SU-DHL-6 (cell line): ENCODE data around the gene KRT24.

Experiments
- EZH2phosphoT487 ChIP-seq: fragments of 200-600 bp; sonication (generic), shearing (Covaris generic); conservative IDR thresholded peaks from 2 replicates; pipeline ENCODE4 v1.6.1; 2018; ENCODE audit warnings: mild to moderate bottlenecking, antibody characterized with exemption, low read length, moderate library complexity, mixed read lengths
- TF ChIP-seq, protein P1 (sequence below): fragments of 200-600 bp; sonication (generic); IDR thresholded peaks from one replicate; pipeline ENCODE4 v1.5.1; 2017; ENCODE audit warnings: antibody characterized with exemption, mild to moderate bottlenecking, low read length, moderate library complexity; ENCODE audit not compliant: insufficient read depth, poor library complexity, severe bottlenecking

GRCh38 chr17:40675905-40676304, 27.6 kb downstream of the KRT24 start:
- TF ChIP-seq, protein P1, sequence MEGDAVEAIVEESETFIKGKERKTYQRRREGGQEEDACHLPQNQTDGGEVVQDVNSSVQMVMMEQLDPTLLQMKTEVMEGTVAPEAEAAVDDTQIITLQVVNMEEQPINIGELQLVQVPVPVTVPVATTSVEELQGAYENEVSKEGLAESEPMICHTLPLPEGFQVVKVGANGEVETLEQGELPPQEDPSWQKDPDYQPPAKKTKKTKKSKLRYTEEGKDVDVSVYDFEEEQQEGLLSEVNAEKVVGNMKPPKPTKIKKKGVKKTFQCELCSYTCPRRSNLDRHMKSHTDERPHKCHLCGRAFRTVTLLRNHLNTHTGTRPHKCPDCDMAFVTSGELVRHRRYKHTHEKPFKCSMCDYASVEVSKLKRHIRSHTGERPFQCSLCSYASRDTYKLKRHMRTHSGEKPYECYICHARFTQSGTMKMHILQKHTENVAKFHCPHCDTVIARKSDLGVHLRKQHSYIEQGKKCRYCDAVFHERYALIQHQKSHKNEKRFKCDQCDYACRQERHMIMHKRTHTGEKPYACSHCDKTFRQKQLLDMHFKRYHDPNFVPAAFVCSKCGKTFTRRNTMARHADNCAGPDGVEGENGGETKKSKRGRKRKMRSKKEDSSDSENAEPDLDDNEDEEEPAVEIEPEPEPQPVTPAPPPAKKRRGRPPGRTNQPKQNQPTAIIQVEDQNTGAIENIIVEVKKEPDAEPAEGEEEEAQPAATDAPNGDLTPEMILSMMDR: no peak
- no peak for TF ChIP-seq EZH2phosphoT487
